ENCODE data around the gene GLDN. TPM values are rescaled to one million over a fixed set of nuclear protein-coding genes. Genes with fewer than 3 reads are reported as not detected.

GLDN gene
- total RNA-seq, 1 experiment from 2014 or later, result 1.3 TPM

DNA sequence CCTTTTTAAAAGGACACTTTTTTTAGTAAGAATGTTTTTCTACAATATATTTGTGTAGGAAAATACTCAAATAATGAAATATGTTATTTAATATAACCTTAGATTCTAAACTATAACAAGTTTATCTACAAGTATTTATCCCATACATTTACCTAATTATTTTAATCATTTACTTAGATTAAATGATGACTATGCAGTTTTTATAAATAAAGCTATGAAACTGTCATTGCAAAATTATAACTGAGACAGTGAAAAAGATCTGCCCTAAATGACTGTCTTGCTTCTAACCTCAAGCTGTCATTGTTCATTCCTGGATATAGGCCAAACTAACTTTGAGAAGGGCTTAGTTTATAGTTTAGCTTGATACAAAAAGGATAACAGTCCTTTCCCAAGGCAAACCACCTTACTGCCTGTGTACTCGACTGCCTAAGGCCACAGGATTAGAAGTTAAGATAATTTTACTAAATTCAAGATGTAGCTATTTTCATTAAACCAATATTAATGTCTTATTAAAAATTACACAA is 84.1 kb downstream of the GLDN start:
- Histone ChIP-seq H3K27ac (ENCODE audit: insufficient read length, low read depth, low read length) (no peak overlapping the region), H4K5ac (ENCODE audit: insufficient read length, low read depth, low read length) (no peak overlapping the region), H2AFZ (ENCODE audit: low read length) (no peak overlapping the region), H3K4me2 (ENCODE audit: insufficient read depth, insufficient read length, low read length) (no peak overlapping the region), H3K18ac (ENCODE audit: insufficient read length, low read depth, low read length) (no peak overlapping the region), H3K9me3 (ENCODE audit: control insufficient read depth, low read depth, low read length) (no peaks in the 10 kb centered on the region), H2BK5ac (ENCODE audit: insufficient read length, low read length) (no peak overlapping the region), H3K4me1 (ENCODE audit: insufficient read depth, low read length) (no peaks in the 10 kb centered on the region), H3T11ph (ENCODE audit: low read length) (no peak overlapping the region), H3K9ac (ENCODE audit: extremely low read depth, insufficient read length, low read length) (no peak overlapping the region), H2BK12ac (ENCODE audit: insufficient read length, low read depth, low read length) (no peak overlapping the region), H2BK20ac (ENCODE audit: low read depth, low read length, poor library complexity, severe bottlenecking) (no peak overlapping the region), H2BK15ac (ENCODE audit: low read depth, low read length) (no peak overlapping the region), H3K23ac (ENCODE audit: insufficient read length, low read depth, low read length) (no peak overlapping the region), H4K91ac (ENCODE audit: insufficient read length, low read depth, low read length) (no peak overlapping the region), H2AK5ac (ENCODE audit: insufficient read length, low read length) (no peak overlapping the region), H3K4ac (ENCODE audit: low read depth, low read length) (no peak overlapping the region), H4K20me1 (ENCODE audit: control insufficient read depth, insufficient read depth, insufficient read length) (no peaks in the 10 kb centered on the region), H3K23me2 (ENCODE audit: insufficient read length, low read depth, low read length, poor library complexity, severe bottlenecking) (no peaks in the 10 kb centered on the region), H3K27me3 (ENCODE audit: insufficient read depth, low read length) (no peaks in the 10 kb centered on the region), H3K14ac (ENCODE audit: insufficient read depth, low read length) (no peak overlapping the region), H4K8ac (replicated peaks; ENCODE audit: insufficient read length, low read depth, low read length) (no peak overlapping the region), H3K79me2 (ENCODE audit: insufficient read depth, low read length) (no peaks in the 10 kb centered on the region), H2BK120ac (ENCODE audit: low read depth, low read length, poor library complexity, severe bottlenecking) (no peak overlapping the region), H3K79me1 (ENCODE audit: insufficient read depth, low read depth, low read length, poor library complexity, severe bottlenecking) (no peaks in the 10 kb centered on the region), H3K56ac (ENCODE audit: insufficient read length, low read depth, low read length) (no peak overlapping the region)
- no peaks in the 10 kb centered on the region for H3K27me3 Mint-ChIP-seq (ENCODE audit: low read depth)
- H3K27ac Mint-ChIP-seq, result no peak overlapping the region
- WGBS (ENCODE audit: extremely low coverage, insufficient read length, low lambda C conversion rate), result no CpG with 5 or more reads among the region's 1 CpG
- H3K36me3 Mint-ChIP-seq (ENCODE audit: insufficient read depth in 1 of 3, low read depth in 3 of 3), result peaks cover 0 to 14% (median 5%) of the 10 kb centered on the region in 3 experiments; a peak in 4 of 7 replicates
- no peak for DNase-seq
- peaks cover 12 to 17% of the 10 kb centered on the region in 2 experiments for H3K4me1 Mint-ChIP-seq
- H3K4me3 Mint-ChIP-seq, result no peak overlapping the region
- TF ChIP-seq, protein P1, sequence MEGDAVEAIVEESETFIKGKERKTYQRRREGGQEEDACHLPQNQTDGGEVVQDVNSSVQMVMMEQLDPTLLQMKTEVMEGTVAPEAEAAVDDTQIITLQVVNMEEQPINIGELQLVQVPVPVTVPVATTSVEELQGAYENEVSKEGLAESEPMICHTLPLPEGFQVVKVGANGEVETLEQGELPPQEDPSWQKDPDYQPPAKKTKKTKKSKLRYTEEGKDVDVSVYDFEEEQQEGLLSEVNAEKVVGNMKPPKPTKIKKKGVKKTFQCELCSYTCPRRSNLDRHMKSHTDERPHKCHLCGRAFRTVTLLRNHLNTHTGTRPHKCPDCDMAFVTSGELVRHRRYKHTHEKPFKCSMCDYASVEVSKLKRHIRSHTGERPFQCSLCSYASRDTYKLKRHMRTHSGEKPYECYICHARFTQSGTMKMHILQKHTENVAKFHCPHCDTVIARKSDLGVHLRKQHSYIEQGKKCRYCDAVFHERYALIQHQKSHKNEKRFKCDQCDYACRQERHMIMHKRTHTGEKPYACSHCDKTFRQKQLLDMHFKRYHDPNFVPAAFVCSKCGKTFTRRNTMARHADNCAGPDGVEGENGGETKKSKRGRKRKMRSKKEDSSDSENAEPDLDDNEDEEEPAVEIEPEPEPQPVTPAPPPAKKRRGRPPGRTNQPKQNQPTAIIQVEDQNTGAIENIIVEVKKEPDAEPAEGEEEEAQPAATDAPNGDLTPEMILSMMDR (conservative IDR thresholded peaks at IDR 0.05), result no peak
- peaks cover 7 to 8% of the 10 kb centered on the region in 2 experiments; a peak in 3 of 5 replicates for H3K9me3 Mint-ChIP-seq
